Stimulated activated CD4-positive, alpha-beta T cell treated with anti-CD3 and anti-CD28 coated beads, Interleukin-4, amount 100 ng/mL, for 4 hours (primary cell): Measurements from ENCODE around the gene FGD6.
"Not testable (repeated sequence)": the region's sequence is repeated elsewhere in the genome, so short reads cannot be mapped to it uniquely, and the experiment has no call there.

ENCODE experiments used
- DNase-seq, 2 experiments: peaks; one replicate each; pipeline ENCODE4 v3.0.0-alpha.2; 2020

FGD6 gene

DNA sequence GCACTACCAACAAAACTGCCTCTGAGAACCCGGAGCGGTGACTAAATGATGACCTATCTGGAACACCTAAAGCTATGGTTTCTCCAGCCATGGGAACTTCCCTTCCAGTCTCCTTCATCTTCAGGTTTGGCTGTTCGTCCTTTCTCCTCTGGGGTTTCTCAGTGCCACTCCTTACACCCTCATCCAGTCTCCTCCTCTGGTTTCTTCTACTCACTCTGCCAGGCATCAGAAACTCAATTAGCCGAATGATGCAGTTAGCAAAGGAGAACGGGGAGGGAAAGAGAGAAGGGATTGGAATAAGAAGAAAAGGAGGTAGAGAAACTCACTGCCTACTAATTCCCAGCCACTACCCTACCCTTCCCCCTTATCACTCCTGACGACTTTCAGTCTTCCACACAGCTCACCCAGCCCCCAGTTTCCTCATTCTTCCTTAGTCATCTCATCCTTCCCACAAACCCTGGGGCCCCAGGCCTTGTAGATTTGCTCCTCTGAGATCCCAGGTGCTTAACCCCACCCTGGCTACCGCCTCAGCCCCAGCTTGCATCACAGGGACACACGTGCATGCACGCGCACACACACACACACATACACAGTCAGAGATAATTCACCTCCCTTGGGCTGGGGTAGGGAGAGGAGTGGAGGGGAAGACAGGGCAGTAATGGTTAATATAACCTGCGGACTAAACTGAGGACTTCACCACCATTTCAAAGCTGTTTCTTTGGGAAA, 13.0 kb downstream of the FGD6 start:
- no peak for DNase-seq

DNA sequence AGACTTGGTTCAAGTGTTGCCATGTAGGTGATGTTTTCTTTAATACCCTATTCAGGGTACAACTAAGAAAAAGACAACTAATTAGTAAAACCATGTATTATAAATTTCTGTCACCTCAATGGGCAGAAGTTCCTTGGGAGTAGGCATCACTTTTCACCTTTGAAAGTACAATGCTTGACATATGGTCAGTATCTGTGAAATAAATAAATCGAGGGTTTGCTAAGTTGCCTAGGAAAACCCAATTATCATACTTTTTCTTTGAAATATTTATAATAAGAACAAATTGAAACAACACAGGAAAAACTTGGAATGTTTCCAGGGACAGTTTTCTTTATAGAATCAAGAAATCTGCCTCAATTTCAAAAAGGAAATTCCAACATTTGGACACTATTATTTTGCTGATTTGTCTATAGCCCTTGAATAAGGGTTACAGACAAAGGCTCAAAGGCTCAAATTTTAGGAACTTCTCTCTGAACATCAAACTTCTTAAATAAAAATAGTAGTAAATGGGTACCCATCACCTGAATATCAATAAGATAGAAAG, 13.7 kb downstream of the FGD6 start:
- no peak for DNase-seq

DNA sequence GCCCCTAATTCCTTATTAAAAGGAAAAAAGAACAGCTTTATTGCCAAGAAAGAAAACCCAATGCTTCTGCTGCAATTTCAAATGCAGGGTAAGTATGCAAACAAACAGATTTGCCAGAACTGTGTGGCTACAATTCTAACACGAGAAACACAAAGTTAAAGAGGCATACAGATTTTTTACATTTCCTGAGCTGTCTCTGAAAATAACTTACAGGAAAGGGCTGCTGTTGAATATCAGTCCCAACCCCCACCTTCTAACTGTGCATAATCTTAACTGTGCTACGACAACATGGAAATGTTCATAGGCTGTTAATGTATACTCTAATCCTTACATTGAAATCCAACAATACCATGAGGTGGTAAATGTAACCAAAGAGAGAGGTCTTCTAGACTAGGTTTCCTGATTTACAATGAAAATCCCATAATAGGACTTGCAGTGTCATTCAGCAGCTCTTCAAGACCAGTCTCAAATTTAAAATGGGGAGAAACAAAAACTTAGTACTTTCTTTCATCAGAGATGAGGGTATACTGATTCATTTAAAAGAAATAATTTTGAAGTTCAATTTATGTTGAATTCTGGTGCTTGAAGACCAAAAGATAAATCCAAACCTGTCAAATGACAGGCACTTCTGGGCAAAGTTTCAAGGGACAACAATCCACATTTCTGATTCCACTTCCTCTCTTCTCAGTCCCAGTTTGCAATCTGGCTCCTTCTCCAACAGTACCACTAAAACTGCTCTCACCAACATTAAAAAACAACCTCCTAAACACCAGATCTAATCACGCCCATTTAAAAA, 14.4 kb downstream of the FGD6 start:
- no peak for DNase-seq

GRCh38 chr12:95201056-95201670, 16.1 kb downstream of the FGD6 start:
- no peak for DNase-seq

DNA sequence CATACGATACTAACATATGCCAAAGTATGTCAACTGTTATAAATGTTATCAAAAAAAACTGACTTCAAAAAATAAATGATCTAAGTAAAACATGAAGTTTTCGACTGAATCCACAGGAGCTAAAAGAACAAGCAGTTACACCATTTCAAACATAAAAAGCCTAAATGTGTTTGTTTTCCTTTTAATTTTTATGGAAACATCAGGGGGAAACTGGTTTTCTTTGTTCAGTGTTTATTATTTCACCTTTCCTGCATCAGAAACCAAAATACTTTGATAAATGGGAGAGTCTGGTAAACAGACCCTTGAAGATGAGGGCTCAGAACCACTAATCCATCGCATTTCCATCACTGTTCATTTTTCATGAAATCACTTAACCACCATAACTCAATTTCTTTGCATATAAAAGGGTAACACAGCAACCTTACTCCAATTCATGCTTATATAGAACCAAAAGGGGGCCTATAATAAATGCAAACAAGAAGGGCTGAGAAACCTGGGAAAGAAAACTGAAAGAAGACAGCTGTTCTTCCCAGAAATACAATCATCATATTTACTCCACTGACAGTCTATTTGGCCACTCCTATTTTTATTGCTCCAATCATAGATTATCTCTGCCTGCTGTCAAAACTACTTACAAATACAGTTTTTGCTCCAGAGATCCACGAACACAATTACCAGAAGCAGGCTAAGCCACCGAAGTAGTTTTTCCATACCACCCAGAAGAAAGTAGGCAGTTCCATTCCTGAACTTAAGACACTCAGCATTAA, 17.0 kb downstream of the FGD6 start:
- DNase-seq: no peak

DNA sequence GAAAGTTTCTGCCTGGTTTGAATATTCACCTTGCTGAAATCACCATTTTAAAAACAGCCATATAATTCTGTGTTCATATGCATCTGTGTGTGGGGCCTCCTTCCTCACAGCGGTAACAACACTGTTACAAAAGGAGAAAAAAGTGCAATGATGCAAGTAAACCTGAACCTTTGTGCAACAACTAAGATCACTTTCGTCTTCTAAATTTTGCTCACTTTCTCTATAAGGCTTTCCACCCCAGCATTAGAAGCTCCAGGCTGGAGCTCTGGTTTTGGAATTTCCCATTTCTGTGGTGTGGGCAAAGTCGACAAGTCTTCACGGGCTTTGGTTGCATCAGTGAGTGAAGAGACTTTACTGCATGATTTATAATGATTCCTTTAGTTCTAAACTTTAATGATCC, 18.4 kb downstream of the FGD6 start:
- no peak for DNase-seq

DNA sequence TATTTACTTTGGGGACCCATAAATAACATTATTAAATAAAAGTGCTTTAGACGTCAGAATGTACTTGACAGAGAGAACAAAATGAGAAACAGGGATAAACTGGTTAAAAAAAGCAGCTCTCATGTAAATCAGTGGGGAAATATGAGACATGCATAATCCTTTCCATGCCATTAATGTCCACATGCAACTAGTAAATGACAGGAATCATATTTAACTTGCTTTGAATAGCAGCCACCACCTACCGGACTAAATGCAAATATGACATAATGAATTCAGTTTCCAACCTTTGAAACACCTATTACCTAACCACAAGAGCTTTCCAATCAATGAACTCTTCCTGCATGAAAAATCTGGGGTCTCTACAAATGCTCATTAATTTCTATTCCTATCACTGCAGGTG, 19.6 kb downstream of the FGD6 start:
- DNase-seq: no peak

- DNase-seq: not testable (repeated sequence)
These were observed 20.2 kb downstream of the FGD6 start for GRCh38 chr12:95196875-95197569.

DNA sequence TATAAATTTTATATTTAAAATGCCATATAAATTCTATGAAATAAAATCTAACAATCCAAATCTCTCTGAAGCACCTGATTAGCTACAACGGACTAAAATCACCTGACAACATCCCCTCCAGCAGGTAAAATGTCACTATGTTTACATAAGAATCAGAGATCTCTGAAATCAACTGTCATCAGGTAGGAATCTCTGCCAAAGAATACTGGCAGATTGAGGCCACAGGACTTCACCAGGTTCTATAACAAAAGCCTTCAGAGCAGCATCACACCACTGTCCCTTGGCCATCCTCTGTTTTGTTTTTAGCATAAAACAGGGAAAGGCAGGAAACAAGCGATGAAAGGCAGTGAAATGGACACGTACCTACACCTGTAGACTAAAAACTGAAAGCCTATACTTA, 22.1 kb downstream of the FGD6 start:
- DNase-seq: no peak

DNA sequence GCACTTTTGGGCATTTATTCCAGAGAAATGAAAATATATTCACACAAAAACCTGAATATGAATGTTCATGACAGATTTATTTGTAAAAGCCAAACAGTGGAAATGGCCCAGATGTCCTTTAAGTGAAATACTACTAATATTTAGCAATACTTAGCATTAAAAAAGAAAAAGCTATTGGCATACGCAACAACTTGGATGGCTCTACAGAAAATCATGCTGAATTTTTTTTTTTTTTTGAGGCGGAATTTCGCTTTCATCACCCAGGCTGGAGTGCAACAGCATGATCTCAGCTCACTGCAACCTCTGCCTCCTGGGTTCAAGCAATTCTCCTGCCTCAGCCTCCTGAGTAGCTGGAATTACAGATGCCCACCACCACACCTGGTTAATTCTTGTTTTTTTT, 24.1 kb downstream of the FGD6 start:
- no peak for DNase-seq

DNA sequence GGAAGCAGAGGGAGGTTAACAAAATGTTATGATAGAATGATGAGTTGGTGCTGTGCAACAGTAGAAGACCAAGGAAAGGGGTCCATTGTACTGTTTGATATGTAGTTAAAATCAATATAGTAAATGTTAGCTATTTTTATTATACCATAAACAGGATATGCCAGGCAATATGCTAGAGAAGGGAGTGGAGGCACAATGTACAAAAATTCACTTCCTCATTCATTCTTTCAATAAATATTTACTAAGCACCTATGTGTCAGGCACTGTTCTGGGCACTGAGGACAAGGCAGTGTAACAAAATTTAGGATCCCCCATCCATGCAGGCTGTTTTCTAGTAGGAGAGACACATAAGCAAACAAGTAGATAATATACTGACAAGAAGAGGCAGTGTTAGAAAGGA, 25.0 kb downstream of the FGD6 start:
- no peak for DNase-seq

GRCh38 chr12:95191060-95191696, 26.1 kb downstream of the FGD6 start:
- DNase-seq: no peak

GRCh38 chr12:95187865-95188415, 29.3 kb downstream of the FGD6 start:
- DNase-seq: no peak

DNA sequence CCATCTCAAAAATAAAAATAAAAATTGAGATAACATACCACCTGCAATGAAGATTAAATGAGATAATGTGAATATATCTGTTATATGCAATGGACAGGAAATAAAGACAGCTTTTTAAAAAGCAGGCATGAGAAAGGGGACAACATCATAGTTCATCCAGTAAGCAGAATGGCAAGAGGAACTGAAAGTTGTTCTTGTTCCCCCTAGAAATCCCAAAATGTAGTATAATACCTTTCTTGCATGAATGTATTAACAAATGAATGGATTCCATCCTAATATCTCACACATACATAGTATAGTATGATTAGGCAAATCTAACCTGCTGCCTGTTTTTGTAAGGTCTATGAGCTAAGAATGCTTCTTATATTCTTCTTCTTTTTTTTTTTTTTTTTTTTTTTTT, 31.4 kb downstream of the FGD6 start:
- DNase-seq: no peak

DNA sequence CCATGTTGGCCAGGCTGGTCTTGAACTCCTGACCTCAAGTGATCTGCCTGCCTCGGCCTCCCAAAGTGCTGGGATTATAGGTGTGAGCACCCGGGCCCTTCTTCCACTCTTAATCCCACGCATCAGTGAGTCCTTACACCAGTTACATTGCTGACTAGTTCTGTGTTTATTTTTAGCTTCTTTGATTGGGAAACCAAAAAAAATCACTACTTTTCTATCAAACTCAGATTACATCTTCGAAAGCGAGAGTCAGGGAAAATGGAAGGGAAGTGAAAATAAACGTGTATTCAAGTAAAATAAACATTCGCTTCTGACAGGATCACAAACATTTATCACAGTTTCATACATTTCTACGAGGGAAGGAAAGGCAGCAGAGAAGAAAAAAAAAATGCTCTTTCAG, 32.2 kb downstream of the FGD6 start:
- no peak for DNase-seq

- DNase-seq: no peak
These were observed 33.1 kb downstream of the FGD6 start for GRCh38 chr12:95184121-95184520.

GRCh38 chr12:95182868-95183415, 34.3 kb downstream of the FGD6 start:
- no peak for DNase-seq

DNA sequence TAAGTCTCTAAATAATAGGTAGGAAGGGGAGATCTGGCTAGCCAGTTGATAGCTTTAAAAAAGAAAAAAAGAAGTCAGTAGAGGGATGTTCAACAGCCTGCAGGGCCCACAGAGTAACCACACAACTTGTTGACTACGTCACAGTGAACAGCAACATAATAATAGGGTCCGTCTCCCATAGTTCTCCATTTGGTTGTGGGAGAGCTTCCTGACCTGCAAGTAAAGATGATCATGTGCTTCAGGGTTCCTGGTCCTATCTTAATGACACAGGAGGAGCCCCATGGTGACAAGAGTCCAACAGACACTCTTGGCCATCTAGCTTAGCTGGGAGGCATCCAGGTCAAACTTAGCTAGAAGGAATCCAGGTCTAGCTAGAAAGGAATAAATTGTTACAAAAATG, 36.2 kb downstream of the FGD6 start:
- DNase-seq: no peak

DNA sequence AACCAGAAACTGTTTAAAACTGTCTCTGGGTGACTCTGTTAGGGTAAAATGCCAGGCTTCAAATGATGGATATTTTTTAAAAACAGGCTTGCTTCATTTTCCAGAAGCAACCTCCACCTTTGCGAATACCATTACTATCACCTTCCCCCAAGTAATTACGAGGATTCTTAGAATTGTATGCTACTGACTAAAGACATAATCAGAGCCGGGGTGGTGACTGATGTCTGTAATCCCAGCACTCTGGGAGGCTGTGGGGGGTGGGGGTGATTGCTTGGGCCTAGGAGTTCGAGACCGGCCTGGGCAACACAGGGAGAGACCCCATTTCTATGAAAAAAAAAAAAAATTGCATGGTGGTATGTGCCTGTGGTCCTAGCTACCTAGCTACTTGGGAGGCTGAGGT, 38.3 kb downstream of the FGD6 start:
- no peak for DNase-seq

- no peak for DNase-seq
These were observed 39.1 kb downstream of the FGD6 start for GRCh38 chr12:95178136-95178535.

DNA sequence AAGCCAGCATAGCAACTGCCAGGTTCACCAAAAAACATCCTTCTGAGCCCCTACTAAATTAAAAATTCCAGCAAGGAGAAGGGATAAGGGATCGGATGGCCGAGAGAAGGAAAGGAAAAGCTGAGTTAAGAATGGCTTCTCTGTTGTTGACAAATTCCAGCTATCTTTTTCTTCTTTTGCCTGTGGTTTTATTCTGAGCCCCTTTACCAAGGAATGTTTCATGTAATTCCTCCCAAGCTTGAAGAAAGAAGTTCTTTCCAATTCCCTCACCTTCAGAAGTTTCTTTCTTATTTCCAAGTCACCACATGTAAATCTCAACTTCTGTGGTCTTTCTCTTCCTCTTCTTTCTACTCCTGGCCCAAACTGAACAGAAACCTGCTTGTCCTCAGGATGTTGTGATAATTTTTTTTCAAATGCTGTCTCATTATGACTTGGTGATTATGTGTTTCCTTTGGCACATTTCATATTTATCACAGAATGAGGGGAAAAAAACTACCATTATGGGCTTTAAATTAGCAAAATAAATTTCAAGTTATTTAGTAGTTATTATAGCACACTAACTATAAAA, 40.0 kb downstream of the FGD6 start:
- no peak for DNase-seq
